A549 treated with AZD2906 at 1 μM for 4 hours (cell line): ENCODE measurements around the gene METTL16. TPM values are rescaled to one million over a fixed set of nuclear protein-coding genes. Genes with fewer than 3 reads are reported as not detected.

Experiments
- total RNA-seq: library from RNA; stranded (reverse); fragments of 200-300 nt; extraction: Qiagen RNA extraction; gene quantifications from 5 replicates; pipeline ENCODE4 v1.2.3, GENCODE V29; 2022

METTL16 gene, protein sequence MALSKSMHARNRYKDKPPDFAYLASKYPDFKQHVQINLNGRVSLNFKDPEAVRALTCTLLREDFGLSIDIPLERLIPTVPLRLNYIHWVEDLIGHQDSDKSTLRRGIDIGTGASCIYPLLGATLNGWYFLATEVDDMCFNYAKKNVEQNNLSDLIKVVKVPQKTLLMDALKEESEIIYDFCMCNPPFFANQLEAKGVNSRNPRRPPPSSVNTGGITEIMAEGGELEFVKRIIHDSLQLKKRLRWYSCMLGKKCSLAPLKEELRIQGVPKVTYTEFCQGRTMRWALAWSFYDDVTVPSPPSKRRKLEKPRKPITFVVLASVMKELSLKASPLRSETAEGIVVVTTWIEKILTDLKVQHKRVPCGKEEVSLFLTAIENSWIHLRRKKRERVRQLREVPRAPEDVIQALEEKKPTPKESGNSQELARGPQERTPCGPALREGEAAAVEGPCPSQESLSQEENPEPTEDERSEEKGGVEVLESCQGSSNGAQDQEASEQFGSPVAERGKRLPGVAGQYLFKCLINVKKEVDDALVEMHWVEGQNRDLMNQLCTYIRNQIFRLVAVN
- total RNA-seq: 26.7 to 31.8 TPM (median 31.3 TPM) in 5 replicates

DNA sequence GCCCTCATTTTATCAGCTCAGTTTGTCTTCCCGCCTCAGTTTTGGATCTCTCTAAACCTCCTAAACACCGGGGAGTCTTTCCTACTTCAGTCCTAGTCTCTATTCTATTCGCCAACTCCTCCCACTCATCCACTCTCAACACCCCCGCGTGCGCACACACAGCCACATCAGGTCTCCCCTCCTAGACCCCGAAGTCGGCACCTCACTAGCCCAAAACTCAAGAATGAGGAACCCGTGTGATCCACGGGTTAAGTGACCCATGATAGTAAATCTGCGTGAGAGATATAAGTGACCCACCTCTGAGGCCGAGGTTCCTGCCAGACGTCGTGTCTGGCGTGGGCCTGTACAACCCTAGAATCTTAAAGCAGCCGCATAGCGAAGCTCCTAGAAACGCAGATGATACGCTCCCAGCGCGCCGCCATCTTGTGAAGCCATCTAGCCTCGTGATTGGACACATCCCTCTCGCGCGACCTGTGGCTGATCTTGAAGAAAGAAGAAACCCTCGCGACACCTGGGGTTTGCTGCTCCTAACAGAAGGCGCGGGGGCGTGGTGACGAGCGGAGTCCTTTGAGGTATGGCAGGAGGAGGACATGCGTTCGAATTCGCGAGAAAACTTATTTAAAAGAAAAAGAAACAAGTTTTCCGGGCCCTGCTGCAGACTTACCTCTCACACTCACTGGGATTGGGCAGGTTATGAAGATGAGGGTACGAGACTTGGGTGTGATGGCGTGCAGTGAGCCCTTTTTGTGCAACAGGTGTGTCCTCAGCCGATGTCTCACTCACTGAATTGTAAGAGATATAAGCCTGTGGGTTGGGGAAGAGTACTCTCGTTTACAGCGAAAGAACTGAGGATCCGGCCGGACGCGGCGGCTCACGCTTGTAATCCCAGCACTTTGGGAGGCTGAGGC, at the start of gene METTL16:
Gene METTL16, minus strand, starts transcription at position 427 of the 908 bp plus-strand sequence. CDS start 9,557 bp downstream, outside the sequence.

DNA sequence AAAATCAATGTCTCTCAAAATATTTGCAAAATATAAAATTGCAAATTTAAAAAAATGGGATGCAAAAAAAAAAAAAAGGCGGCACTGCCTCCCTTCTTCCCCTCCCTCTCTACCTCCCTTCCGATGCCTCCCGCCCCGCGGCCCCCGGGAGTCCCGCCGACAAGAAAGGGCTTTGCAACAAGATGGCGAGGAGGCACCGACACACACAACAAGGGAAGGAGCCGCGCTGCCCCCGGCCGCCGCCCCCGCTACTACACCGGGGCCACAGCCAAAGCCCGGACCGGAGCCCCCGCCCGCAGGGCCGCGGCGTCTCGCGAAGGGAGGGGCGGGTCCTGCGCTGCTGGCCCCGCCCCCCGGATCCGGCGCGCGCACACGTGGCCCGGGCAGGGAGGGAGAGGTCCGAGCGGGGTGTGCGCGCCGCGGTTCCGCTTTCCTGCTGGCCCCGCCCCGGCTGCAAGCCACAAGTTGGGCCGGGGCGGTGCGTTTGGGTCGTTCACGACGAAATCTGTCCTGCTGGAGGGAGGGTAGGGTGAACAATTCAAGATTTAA, 110.7 kb downstream of the METTL16 start, which contains the start of gene MNT:
Gene MNT, minus strand, starts transcription at position 184 of the 549 bp plus-strand sequence. CDS start 348 bp downstream, outside the sequence.

Other genes starting within 250 kb of the METTL16 start
- 21.0 to 25.0 TPM (median 22.9 TPM) in 5 replicates for gene SMG6, start 208.1 kb downstream of the METTL16 start, total RNA-seq
- gene SRR, start 207.9 kb downstream of the METTL16 start, total RNA-seq: 7.1 to 11.9 TPM (median 10.2 TPM) in 5 replicates
- 51.6 to 73.5 TPM (median 55.4 TPM) in 5 replicates for gene TSR1, start 175.4 kb downstream of the METTL16 start, total RNA-seq
- 31.6 to 44.1 TPM (median 37.7 TPM) in 5 replicates for gene SGSM2, start 174.4 kb downstream of the METTL16 start, total RNA-seq
- 14.6 to 18.3 TPM (median 15.0 TPM) in 5 replicates for gene MNT, start 110.8 kb downstream of the METTL16 start, total RNA-seq
- 167 to 190 TPM (median 183 TPM) in 5 replicates for gene PAFAH1B1, start 81.8 kb upstream of the METTL16 start, total RNA-seq
- 89.5 to 125 TPM (median 110 TPM) in 5 replicates for gene CLUH, start 199.9 kb upstream of the METTL16 start, total RNA-seq
- gene CCDC92B, start 237.8 kb upstream of the METTL16 start, total RNA-seq: 0.09 to 0.24 TPM (median 0.19 TPM) in 5 replicates